DMS153 (cell line): ENCODE measurements around the gene NTRK1.

Experiments
- DNase-seq: peaks from one replicate; lab custom pipeline; 2025; lab: John Stamatoyannopoulos, UW

Gene NTRK1

GRCh38 chr1:156838972-156839371 is 21.7 kb upstream of the NTRK1 start:
- DNase-seq, result no peak

DNA sequence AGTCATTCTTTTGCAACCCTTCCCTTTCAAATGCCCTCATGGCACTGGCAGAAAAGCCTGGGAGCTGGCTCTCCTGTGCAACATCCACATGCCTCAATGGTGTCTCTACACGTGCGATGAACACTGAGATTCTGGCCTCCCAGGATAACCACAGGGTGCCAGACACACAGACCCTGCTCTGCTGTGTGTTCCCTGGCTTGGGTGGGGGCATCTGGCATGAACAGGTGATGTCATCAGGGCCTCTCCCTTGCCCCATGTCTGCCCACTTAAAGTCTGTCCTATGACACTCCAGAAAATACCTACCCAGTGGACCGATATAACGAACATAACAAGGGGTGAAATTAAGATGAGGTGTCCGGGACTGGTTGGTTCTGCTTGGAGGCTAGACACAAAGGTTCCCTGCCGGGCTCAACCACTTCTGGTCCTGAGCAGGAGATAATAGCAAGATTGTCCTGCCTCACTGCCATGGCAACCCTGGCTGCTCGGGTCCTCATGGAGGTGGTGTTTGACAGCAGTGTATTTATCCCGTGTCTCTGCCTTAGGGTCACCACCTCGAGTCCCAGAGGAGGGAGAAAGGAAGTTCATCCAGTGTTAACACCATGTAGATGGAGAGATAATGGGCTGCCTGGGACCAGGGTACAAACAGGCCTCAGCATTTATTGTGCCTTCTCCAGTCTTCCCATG is 21.1 kb upstream of the NTRK1 start:
- no peak for DNase-seq

DNA sequence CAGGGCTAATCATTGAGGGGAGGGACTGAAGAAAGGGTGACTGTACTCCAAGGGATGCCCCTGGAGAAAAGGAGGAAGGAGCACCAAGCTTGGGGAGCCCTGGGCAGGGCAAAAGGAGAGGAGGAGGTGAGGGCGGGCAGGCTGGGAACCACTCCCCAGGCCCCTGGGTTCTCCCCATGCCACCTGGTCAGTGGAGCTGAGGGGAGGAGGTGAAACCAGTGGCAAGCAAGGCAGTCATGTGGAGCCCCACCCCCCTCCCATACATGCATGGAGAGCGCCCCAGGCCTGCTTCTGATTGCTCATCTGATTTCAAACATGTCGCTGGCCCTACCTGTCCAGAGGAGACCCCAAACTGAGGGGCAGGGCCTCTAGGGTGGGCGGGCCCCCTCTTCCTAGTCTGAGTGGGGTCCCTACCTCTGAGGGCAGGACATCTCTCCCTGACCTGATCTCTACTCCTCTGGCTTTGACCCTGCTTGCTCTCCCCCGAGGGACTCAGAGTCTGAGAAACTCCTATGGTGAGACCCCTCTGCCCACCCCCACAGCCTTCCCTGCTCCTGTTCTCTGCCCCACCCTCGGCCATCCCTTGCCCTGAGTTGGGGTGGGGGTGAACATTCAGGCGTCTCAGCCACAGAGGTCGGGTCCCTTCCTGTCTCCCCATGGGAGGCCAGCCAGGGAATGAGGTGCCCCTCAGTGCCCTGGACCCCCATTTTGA is 20.3 kb upstream of the NTRK1 start:
- DNase-seq, result no peak

GRCh38 chr1:156840898-156841279 is 19.8 kb upstream of the NTRK1 start:
- no peak for DNase-seq

GRCh38 chr1:156841295-156841855 is 19.3 kb upstream of the NTRK1 start:
- no peak for DNase-seq

DNA sequence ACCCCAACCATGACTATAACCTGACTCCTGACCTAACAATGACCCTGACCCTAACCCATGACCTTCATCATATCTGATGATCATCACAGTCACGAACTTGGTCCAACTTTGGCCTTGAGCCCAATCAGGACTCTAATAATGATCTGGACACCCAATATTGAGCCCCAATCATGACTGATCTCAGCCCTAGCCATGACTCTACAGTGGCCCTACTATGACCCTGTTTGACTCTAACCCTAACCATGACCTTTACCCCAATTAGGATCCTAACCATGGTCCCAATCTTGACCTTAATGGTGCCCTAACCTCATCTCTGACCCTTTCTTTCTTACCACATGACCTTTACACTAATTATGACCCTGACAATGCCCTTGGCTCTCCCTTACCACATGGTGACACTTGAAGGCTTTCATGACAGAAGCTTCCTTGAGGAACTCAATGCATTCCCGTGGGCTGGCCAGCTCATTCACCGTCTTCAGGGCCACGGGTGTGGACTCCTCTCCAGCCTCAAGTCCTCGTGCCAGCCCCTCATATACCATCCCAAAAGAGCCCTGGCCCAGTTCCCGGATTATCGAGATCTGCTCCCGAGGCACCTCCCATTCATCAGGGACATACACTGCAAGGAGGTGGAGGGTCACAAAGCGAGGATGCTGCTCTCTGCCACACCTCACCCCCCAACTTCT is 17.9 kb upstream of the NTRK1 start:
- no peak for DNase-seq

DNA sequence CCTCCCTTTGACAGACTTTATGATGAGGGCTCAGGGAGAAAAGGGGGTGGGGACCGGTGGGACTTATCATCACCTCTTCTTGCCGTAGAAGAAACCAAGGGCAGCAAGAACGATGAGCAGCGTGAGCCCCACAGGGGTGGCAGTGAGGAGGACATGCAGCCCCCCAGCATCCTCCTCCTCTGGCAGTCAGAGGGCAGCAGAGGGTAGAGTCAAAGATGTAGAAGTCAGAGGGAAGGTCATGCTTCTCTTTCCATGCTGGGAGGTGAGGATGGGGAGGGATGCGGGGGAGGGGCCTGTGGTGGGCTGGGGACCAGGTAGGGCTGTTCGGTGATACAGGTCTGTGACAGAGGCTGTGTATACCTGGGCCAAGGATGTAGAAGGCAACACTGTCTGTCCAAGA is 16.6 kb upstream of the NTRK1 start:
- DNase-seq, result no peak

DNA sequence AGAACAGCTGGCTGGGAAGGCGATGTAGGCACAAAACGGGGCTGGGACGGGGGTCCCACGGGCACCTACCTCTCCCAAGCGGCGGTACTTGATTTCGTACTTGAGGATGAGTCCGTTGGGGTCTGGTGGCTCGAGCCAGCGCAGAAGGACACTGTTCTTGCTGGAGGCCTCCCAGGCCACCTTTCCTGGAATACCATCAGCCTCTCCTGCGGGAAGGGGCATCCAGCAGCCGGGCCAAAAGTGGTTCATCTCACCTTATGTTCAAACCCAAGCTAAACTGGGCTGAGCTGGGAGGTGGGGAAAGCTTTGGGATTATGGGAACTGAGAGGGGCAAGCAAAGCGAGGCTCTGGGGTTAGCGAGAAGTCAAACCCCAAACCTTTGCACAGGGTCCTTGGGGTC is 16.0 kb upstream of the NTRK1 start:
- DNase-seq, result no peak

- no peak for DNase-seq
Observed at GRCh38 chr1:156845055-156845952, 15.4 kb upstream of the NTRK1 start.

GRCh38 chr1:156845953-156846545 is 14.6 kb upstream of the NTRK1 start:
- DNase-seq, result no peak

DNA sequence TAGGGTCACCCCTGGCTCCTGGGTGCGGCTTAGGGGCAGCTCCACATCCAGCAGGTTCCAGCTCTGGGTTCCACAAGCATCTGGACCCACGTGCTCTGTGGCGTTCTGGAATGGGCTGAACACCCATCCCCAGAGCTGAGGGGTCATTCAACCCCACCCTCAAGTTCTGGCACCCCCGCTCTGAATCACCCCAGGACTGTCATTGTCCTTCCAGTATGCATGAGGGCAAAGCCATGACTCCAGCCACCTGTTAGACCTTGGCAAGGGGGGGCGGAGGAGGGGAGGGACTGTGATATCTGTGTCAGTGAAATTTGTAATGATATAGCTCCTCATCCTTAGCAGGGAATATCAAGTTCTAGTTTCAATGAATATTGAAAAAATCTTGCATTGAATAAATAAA is 14.0 kb upstream of the NTRK1 start:
- DNase-seq, result no peak

DNA sequence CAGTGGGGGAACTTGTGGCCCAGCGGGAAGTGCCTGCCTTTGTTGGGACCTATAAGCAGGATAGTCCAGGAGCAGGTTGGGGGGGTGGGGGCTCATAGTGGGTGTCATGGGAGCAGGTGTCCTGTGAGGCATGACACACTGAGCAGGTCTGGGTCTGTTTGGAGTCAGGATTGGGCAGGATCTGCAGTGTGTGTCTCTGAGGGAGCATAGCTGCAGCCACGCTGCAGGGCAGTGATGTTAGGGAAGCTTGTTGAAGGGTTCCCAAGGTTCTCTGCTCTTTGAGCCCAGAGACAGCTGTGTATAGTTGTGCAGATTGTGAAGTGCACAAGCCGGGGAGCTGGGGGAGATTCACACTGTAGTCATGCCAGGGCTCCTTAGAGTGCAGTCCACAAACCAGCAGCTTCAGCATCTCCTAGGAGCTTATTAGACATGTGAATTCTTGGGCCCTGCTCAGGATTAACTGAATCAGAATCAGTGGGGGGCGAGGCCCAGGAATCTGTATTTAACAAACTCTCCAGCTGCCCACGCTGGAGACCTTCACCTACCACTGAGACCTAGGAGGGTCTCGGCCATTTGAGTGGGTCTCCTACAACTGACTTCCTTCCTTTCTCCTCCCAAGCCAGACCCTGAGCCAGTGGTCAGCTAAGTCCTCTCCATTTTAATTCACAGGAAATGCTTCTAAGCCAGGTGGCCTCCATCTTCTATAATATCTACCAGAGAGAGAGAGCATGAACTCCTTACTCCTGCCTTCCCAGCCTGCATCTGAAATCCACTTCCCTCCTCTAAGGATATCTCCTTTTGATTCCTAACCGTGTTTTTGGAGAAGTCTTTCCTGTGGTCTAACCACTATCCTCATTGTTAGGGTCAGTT is 12.8 kb upstream of the NTRK1 start:
- no peak for DNase-seq

DNA sequence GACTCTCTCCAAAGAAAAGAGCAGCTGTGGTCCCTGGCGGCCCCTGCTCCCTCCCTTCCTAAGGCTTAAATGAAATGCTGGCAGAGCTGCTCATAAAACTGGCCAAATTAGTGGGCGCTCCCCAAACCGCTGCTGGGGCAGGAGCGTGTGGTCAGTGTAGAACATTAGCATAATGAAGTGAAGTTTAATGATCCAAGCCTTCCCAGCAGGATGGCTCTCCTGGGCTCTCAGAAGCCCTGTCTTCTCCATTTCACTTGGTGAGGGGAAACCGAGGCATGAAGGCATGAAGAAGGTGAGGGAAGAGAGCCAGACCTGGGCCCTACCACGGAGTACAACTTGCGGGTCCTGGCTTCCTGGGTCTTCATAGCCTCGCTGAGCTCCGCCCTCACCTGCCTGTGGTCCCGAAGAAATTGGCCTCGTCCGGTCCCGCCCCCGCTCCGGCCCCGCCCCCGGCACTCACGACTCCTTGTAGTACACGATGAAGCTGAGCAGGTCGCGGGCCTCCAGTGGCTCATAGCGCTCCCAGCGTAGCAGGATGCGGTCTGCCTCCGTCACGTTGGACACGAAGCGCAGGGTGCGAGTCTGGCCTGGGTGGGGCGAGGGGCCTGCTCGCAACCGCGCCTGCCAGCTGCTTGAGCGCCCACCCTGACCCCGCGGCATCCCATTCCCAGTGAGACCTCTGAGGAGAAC is 12.1 kb upstream of the NTRK1 start:
- no peak for DNase-seq

- DNase-seq, result no peak
Observed at GRCh38 chr1:156849151-156849496, 11.5 kb upstream of the NTRK1 start.

GRCh38 chr1:156851779-156852417 is 8.8 kb upstream of the NTRK1 start:
- DNase-seq, result peak; percentile 66

DNA sequence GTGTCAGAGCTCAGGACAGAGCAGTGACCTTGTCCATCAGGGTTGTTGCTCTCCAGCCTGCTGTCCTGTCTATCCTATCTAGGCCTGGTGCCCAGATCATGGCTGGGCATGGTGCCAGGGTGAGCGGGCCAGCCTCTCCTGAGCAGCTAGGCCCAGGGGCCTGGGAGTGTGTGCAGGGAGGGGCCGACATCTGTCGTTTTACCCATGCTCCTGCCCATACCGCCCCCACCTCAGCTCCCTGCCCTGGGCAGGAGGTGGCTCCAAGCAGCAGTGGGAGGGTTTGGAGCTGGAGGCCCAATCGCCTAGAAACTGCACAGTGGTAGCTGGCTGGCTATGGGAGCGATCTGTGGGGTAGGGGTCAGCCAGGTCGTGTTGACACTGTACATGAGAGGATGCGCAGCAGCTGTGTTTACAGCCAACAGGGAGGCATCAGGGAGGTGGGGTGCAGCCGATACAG is 8.2 kb upstream of the NTRK1 start:
- peak; percentile 95 for DNase-seq

DNA sequence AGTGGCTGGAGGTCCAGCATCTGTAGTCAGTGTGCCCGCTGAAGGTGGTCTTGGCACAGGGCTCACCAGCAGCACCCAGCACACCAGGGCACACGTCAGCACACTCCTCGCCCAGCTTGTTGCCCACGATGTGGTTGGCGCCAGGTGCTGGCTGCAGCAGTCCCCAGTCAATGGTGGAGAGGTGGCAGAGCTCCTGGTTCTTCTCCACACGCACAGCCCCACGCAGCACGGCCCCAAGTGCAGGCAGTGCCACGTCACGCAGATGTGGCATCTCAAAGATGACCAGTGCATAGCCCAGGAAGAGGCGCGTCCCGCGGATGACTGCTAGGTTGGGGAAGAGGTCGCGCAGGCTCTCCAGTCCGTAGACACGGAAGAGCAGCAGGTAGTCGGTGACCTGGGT is 6.9 kb upstream of the NTRK1 start:
- no peak for DNase-seq

- DNase-seq, result no peak
Observed at GRCh38 chr1:156854634-156855033, 6.0 kb upstream of the NTRK1 start.

DNA sequence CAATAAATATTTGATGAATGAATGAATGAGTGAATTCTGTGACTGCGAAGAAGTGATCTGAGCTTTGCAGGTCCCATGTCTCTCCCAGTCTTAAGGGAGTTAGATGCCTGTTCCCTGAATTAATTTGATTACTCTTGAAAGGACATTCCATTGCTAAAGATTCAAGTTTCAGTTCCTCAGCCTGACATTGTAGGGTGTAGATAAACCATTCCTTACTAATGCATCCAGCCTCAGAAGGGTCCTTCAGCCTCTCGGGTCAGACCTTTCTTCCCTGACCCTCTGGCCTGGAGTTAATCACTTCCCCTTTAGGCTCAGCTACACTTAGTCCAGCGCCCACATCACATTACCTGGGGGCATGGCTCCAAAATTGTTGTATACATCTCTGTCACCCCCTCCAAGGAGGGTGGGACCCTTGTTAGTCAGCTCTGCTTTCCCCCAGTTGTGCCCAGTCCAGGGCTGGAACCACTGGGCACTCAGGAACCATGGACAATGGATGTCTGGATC is 4.3 kb upstream of the NTRK1 start:
- DNase-seq, result no peak
